PC-3 (cell line): ENCODE measurements around the gene HDC. TPM values are rescaled to one million over a fixed set of nuclear protein-coding genes. Genes with fewer than 3 reads are reported as not detected.

Experiments used
- ATAC-seq: fragments of 200-7000 bp; cut with Tn5 transposase; 2 replicates; pipeline ENCODE4 v1.9.1; 2020; ENCODE audit warnings: mild to moderate bottlenecking, moderate library complexity
- BruUV-seq: library from RNA; stranded (reverse); fragments of 400-500 nt; replicated peaks from 2 replicates; lab custom pipeline; 2021; lab: Mats Ljungman, UMichigan
- CTCF ChIA-PET: fragments of 300-600 bp; sonication (Branson Sonifier 250); formaldehyde crosslinking; loops from one replicate; lab custom pipeline; 2022; ENCODE audit warnings: antibody characterized with exemption; lab: Charles Lee
- POLR2A ChIA-PET: fragments of 300-600 bp; sonication (Branson Sonifier 250); formaldehyde crosslinking; loops from one replicate; lab custom pipeline; 2022; ENCODE audit warnings: antibody characterized with exemption; ENCODE audit not compliant: unreplicated experiment; lab: Charles Lee
- DNase-seq: peaks from one replicate; pipeline ENCODE4 v3.0.0-alpha.2; 2015
- H2AFZ ChIP-seq: fragments of 300-600 bp; sonication (generic); 2 replicates; pipeline ENCODE4 v1.6.0; 2016; ENCODE audit warnings: antibody characterized with exemption, low read length
- H3F3A ChIP-seq: fragments of 300-600 bp; sonication (generic); one replicate; pipeline ENCODE4 v1.6.0; 2017; ENCODE audit warnings: antibody characterized with exemption, low read length, control low read depth, mild to moderate bottlenecking; ENCODE audit not compliant: unreplicated experiment
- H3K27ac ChIP-seq: fragments of 300-600 bp; sonication (generic); 2 replicates; pipeline ENCODE4 v1.5.1; 2016; ENCODE audit warnings: mild to moderate bottlenecking, low read length
- H3K27me3 ChIP-seq: fragments of 300-600 bp; sonication (generic); 2 replicates; pipeline ENCODE4 v1.6.1; 2016; ENCODE audit warnings: low read length, mixed read lengths
- H3K36me3 ChIP-seq: fragments of 300-600 bp; sonication (generic); 2 replicates; pipeline ENCODE4 v1.6.1; 2016; ENCODE audit warnings: low read depth, mixed run types, low read length, mixed read lengths
- H3K4me1 ChIP-seq: fragments of 300-600 bp; sonication (generic); 2 replicates; pipeline ENCODE4 v1.5.1; 2016; ENCODE audit warnings: low read length; ENCODE audit not compliant: insufficient read depth
- H3K4me2 ChIP-seq: fragments of 300-600 bp; sonication (generic); 2 replicates; pipeline ENCODE4 v1.6.0; 2016; ENCODE audit warnings: low read length
- H3K4me3 ChIP-seq: fragments of 300-600 bp; sonication (generic); 2 replicates; pipeline ENCODE4 v1.5.1; 2016; ENCODE audit warnings: mild to moderate bottlenecking, low read length, mixed read lengths
- H3K79me2 ChIP-seq: fragments of 300-600 bp; sonication (generic); 2 replicates; pipeline ENCODE4 v1.6.1; 2017; ENCODE audit warnings: low read length, mixed read lengths
- H3K9ac ChIP-seq: fragments of 300-600 bp; sonication (generic); 2 replicates; pipeline ENCODE4 v1.6.0; 2016; ENCODE audit warnings: mild to moderate bottlenecking, low read length
- H3K9me2 ChIP-seq: fragments of 300-600 bp; sonication (generic); replicated peaks from 2 replicates; pipeline ENCODE4 v1.6.1; 2016; ENCODE audit warnings: mixed run types, low read length, mixed read lengths
- H3K9me3 ChIP-seq: fragments of 300-600 bp; sonication (generic); 2 replicates; pipeline ENCODE4 v1.6.1; 2016; ENCODE audit warnings: low read length, mixed read lengths
- H4K20me1 ChIP-seq: fragments of 300-600 bp; sonication (generic); 2 replicates; pipeline ENCODE4 v1.6.1; 2016; ENCODE audit warnings: low read length, mixed read lengths
- EZH2 ChIP-seq: fragments of 300-600 bp; sonication (generic); IDR thresholded peaks from one replicate; pipeline ENCODE4 v1.6.1; 2017; ENCODE audit warnings: antibody characterized with exemption, mild to moderate bottlenecking, low read length; ENCODE audit not compliant: unreplicated experiment
- EZH2phosphoT487 ChIP-seq: fragments of 300-600 bp; sonication (generic); IDR thresholded peaks from 2 replicates; pipeline ENCODE4 v1.6.1; 2018; ENCODE audit warnings: mild to moderate bottlenecking, antibody characterized with exemption, low read length, borderline replicate concordance
- intact Hi-C: fragments of 100-400 bp; cut with micrococcal nuclease; formaldehyde crosslinking; loops from 2 replicates; pipeline ENCODE4 v1.9.0; 2023
- total RNA-seq: library from RNA; depleted of rRNA; stranded (reverse); fragments of >200 nt; gene quantifications from 2 replicates; pipeline ENCODE4 v1.2.3, GENCODE V29; 2014
- TF ChIP-seq, protein P1 (sequence below): fragments of 300-600 bp; sonication (generic); conservative IDR thresholded peaks from 2 replicates; pipeline ENCODE4 v1.5.1; 2017; ENCODE audit warnings: antibody characterized with exemption, low read depth, mild to moderate bottlenecking, low read length

HDC gene
- total RNA-seq, 1 experiment from 2014 or later = not detected

DNA sequence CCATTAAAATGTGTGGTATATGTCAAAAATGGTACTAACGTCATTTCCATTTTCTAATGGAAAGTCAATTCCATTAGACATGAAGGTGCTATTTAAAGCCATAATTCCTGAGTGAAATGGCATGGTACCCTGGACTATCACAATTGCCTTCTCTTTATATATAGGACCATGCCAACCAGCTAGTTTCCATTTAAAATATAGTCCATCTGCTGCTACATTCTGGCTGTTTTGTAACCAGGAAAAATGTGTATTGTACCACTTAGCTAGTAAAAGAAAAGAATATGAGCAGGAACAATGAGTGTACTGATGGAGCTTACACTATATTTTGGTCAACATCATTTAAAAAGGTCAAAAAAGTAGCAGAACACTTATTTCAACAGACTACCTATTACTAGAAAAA is 30.4 kb upstream of the HDC start:
- H3K27me3 ChIP-seq = no peaks in the 10 kb centered on the region
- H2AFZ ChIP-seq = no peak overlapping the region
- ATAC-seq (no peak), DNase-seq (no peak)
- no TSS peak for BruUV-seq
- intact Hi-C loops = no loop called here
- no peak overlapping the region for H3K4me2 ChIP-seq
- CTCF ChIA-PET = no interaction called here
- no peaks in the 10 kb centered on the region for H3K9me3 ChIP-seq
- H3K4me3 ChIP-seq = no peak overlapping the region
- TF ChIP-seq, protein P1, sequence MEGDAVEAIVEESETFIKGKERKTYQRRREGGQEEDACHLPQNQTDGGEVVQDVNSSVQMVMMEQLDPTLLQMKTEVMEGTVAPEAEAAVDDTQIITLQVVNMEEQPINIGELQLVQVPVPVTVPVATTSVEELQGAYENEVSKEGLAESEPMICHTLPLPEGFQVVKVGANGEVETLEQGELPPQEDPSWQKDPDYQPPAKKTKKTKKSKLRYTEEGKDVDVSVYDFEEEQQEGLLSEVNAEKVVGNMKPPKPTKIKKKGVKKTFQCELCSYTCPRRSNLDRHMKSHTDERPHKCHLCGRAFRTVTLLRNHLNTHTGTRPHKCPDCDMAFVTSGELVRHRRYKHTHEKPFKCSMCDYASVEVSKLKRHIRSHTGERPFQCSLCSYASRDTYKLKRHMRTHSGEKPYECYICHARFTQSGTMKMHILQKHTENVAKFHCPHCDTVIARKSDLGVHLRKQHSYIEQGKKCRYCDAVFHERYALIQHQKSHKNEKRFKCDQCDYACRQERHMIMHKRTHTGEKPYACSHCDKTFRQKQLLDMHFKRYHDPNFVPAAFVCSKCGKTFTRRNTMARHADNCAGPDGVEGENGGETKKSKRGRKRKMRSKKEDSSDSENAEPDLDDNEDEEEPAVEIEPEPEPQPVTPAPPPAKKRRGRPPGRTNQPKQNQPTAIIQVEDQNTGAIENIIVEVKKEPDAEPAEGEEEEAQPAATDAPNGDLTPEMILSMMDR = no peak
- TF ChIP-seq EZH2 (no peak), EZH2phosphoT487 (no peak)
- H3K36me3 ChIP-seq = peaks cover 12% of the 10 kb centered on the region; the same call in 1 of the 2 replicates
- no peaks in the 10 kb centered on the region for H3K9me2 ChIP-seq
- no peaks in the 10 kb centered on the region for H3K4me1 ChIP-seq
- no peaks in the 10 kb centered on the region for H3K79me2 ChIP-seq
- H3K9ac ChIP-seq = no peak overlapping the region
- POLR2A ChIA-PET = no interaction called here
- no peaks in the 10 kb centered on the region for H4K20me1 ChIP-seq
- H3F3A ChIP-seq = no peaks in the 10 kb centered on the region
- no peak overlapping the region for H3K27ac ChIP-seq

DNA sequence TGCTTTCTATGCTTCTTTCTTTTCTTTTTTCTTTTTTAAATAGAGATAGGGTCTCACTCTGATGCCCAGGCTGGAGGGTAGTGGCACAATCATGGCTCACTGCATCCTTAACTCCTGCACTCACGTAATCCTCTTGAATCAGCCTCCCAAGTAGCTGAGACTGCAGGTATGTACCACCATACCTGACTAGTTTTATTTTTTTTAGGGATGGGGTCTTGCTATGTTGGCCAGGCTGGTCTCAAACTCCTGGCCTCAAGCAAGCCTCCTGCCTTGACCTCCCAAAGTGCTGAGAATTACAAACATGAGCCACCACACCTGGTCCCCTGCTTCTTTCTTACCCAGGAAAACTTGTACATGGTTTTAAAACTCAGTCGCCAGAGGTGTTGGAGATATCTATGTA is 24.2 kb upstream of the HDC start:
- CTCF ChIA-PET = no interaction called here
- 0 out of 2 replicates have a peak, but pooled peaks cover 15% of the 10 kb centered on the region for H3K36me3 ChIP-seq
- intact Hi-C loops = no loop called here

DNA sequence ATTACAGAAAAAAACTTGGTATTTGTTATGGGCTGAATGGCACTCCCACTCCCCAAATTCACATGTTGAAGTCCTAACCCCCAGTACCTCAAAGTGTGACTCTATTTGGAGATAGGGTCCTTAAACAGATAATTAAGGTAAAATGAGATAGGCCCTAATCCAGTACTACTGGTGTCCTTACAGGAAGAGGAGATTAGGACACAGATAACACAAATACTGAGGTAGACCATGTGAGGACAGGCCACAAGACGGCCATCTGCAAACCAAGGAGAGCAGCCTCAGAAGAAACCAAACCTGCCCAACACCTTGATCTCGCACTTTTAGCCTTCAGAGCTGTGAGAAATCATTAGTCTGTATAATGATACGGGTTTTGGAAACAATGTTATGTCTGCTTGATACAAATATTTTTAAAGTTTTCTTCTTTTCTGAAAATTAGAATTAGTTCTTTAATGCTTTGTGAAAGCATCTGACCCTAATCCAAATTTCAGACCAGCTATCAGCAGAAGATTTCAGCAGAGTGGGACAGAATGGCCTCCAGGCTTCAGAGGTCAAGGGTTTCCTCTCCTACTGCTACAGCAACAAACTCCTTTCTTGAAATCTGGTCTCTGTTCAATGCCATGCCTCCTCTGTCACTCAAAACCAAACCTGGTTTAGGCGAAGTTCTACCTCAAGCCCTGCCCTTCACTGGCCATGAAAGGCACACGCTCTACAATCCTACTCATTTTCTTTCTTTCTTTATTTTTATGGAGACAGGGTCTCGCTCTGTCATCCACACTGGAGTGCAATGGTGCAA is 22.0 kb upstream of the HDC start:
- Histone ChIP-seq H3K36me3 (peaks cover 15% of the 10 kb centered on the region; the same call in 1 of the 2 replicates), H3F3A (no peaks in the 10 kb centered on the region), H3K9ac (no peak overlapping the region), H3K9me2 (no peaks in the 10 kb centered on the region), H3K9me3 (no peaks in the 10 kb centered on the region), H2AFZ (no peak overlapping the region), H3K4me1 (no peaks in the 10 kb centered on the region), H3K27ac (no peak overlapping the region), H3K79me2 (no peaks in the 10 kb centered on the region), H3K4me3 (no peak overlapping the region), H3K4me2 (no peak overlapping the region), H4K20me1 (no peaks in the 10 kb centered on the region), H3K27me3 (no peaks in the 10 kb centered on the region)
- DNase-seq = no peak
- no peak for ATAC-seq
- TF ChIP-seq, protein P1 = no peak
- TF ChIP-seq EZH2 (no peak), EZH2phosphoT487 (no peak)
- CTCF ChIA-PET = no interaction called here
- intact Hi-C loops = no loop called here
- POLR2A ChIA-PET = no interaction called here
- BruUV-seq = no TSS peak

More for the DNA sequence above, 24.2 kb upstream of the HDC start:
- no peak for ATAC-seq
- Histone ChIP-seq H3K9me3 (no peaks in the 10 kb centered on the region), H4K20me1 (no peaks in the 10 kb centered on the region), H3K27me3 (no peaks in the 10 kb centered on the region), H3K4me3 (no peak overlapping the region), H3K4me2 (no peak overlapping the region), H3K79me2 (no peaks in the 10 kb centered on the region), H2AFZ (no peak overlapping the region), H3K27ac (no peak overlapping the region), H3K9me2 (no peaks in the 10 kb centered on the region), H3K9ac (no peak overlapping the region), H3K4me1 (no peaks in the 10 kb centered on the region), H3F3A (no peaks in the 10 kb centered on the region)
- POLR2A ChIA-PET = no interaction called here
- DNase-seq = no peak
- TF ChIP-seq, protein P1 = no peak
- BruUV-seq = no TSS peak
